Measurements from ENCODE around the gene SC5D. TPM values are rescaled to one million over a fixed set of nuclear protein-coding genes. Genes with fewer than 3 reads are reported as not detected.

SC5D gene
- 10 to 100 TPM; 23.1 to 49.6 (median 36.0) TPM for total RNA-seq

GRCh38 chr11:121292495-121293287 lies at the start of gene SC5D:
Gene SC5D (plus strand): TSS chr11:121292771. CDS start chr11:121303376, 10,605 bp downstream.
- H3K27me3 ChIP-seq: no peaks in the 10 kb centered on the region
- peak; percentile 97 for TF ChIP-seq EP300 (IDR thresholded peaks at IDR 0.05)
- TF ChIP-seq CTCF (IDR thresholded peaks at IDR 0.05): peak in 1 of 5 experiments; percentile 23
- TF ChIP-seq POLR2A (IDR thresholded peaks at IDR 0.05): peak; percentile 73 to 95
- no peaks in the 10 kb centered on the region for H3K36me3 ChIP-seq
- 1% methylated on average over 64 to 74 of the region's 75 CpGs for WGBS, 2 donors
- H3K4me1 ChIP-seq: peaks cover 0 to 24% (median 3%) of the 10 kb centered on the region in 4 donors
- peak within 1 kb of the TSS; percentile 81 to 95 (median 86) for H3K27ac ChIP-seq
- peak; percentile 87 to 94 for DNase-seq (ENCODE audit: low spot score in 2 of 2)
- H3K4me3 ChIP-seq: peak within 1 kb of the TSS; percentile 65 to 92 (median 78)
- H3K9me3 ChIP-seq: no peaks in the 10 kb centered on the region

- no peak for DNase-seq (ENCODE audit: low spot score in 2 of 2)
- Histone ChIP-seq H3K36me3 (no peaks in the 10 kb centered on the region), H3K4me1 (peaks cover 0 to 14% (median 0%) of the 10 kb centered on the region in 4 donors), H3K9me3 (no peaks in the 10 kb centered on the region), H3K27ac (no peak overlapping the region), H3K4me3 (no peak overlapping the region), H3K27me3 (no peaks in the 10 kb centered on the region)
- WGBS, 2 donors: 69 to 71% methylated on average over 10 of the region's 10 CpGs
- TF ChIP-seq POLR2A (IDR thresholded peaks at IDR 0.05) (no peak), EP300 (IDR thresholded peaks at IDR 0.05) (no peak), CTCF (IDR thresholded peaks at IDR 0.05) (no peak)
These were observed 47.7 kb upstream of the SC5D start for GRCh38 chr11:121244884-121245283.

- TF ChIP-seq CTCF (IDR thresholded peaks at IDR 0.05) (no peak), EP300 (IDR thresholded peaks at IDR 0.05) (no peak), POLR2A (IDR thresholded peaks at IDR 0.05) (no peak)
- 80 to 85% methylated on average over 17 to 20 of the region's 23 CpGs for WGBS, 2 donors
- H3K9me3 ChIP-seq: no peaks in the 10 kb centered on the region
- peaks cover 0 to 15% (median 0%) of the 10 kb centered on the region in 4 donors for H3K4me1 ChIP-seq
- no peak for DNase-seq (ENCODE audit: low spot score in 2 of 2)
- no peak overlapping the region for H3K27ac ChIP-seq
- no peaks in the 10 kb centered on the region for H3K27me3 ChIP-seq
- no peaks in the 10 kb centered on the region for H3K36me3 ChIP-seq
- H3K4me3 ChIP-seq: no peak overlapping the region
These were observed 46.4 kb upstream of the SC5D start for GRCh38 chr11:121246021-121246768.

GRCh38 chr11:121246769-121247035 lies 45.9 kb upstream of the SC5D start:
- no peak overlapping the region for H3K4me3 ChIP-seq
- H3K9me3 ChIP-seq: no peaks in the 10 kb centered on the region
- H3K27ac ChIP-seq: no peak overlapping the region
- peaks cover 0 to 13% (median 0%) of the 10 kb centered on the region in 4 donors for H3K4me1 ChIP-seq
- whole genome bisulfite sequencing, 2 donors: 63% methylated on average over 3 of the region's 3 CpGs
- DNase-seq (ENCODE audit: low spot score in 2 of 2): no peak
- H3K27me3 ChIP-seq: no peaks in the 10 kb centered on the region
- H3K36me3 ChIP-seq: no peaks in the 10 kb centered on the region
- TF ChIP-seq POLR2A (IDR thresholded peaks at IDR 0.05) (no peak), CTCF (IDR thresholded peaks at IDR 0.05) (no peak), EP300 (IDR thresholded peaks at IDR 0.05) (no peak)

GRCh38 chr11:121248496-121248895 lies 44.1 kb upstream of the SC5D start:
- TF ChIP-seq POLR2A (IDR thresholded peaks at IDR 0.05) (no peak), CTCF (IDR thresholded peaks at IDR 0.05) (no peak), EP300 (IDR thresholded peaks at IDR 0.05) (no peak)
- Histone ChIP-seq H3K27ac (peak overlapping the region in 1 of 4 donors; percentile 49), H3K9me3 (no peaks in the 10 kb centered on the region), H3K4me3 (no peak overlapping the region), H3K4me1 (peaks cover 0 to 13% (median 0%) of the 10 kb centered on the region in 4 donors), H3K27me3 (no peaks in the 10 kb centered on the region), H3K36me3 (no peaks in the 10 kb centered on the region)
- DNase-seq (ENCODE audit: low spot score in 2 of 2): no peak
- WGBS, 2 donors: 75 to 78% methylated on average over 4 of the region's 4 CpGs
